KMS-11 (cell line): ENCODE results near the gene RSPO1.

ENCODE experiments used
- H2AFZ ChIP-seq: fragments of 200-600 bp; sonication (generic); 2 replicates; pipeline ENCODE4 v1.6.1; 2016; ENCODE audit warnings: antibody characterized with exemption, mixed run types, low read depth
- H3K27ac ChIP-seq: fragments of 200-600 bp; sonication (generic); 2 replicates; pipeline ENCODE4 v1.6.1; 2016; ENCODE audit warnings: mild to moderate bottlenecking, mixed run types
- H3K27me3 ChIP-seq: fragments of 200-600 bp; sonication (generic); 2 replicates; pipeline ENCODE4 v1.6.1; 2017; ENCODE audit warnings: mild to moderate bottlenecking, low read depth, mixed run types, moderate library complexity; ENCODE audit not compliant: insufficient read depth
- H3K36me3 ChIP-seq: fragments of 200-600 bp; sonication (generic); 2 replicates; pipeline ENCODE4 v1.6.1; 2017; ENCODE audit warnings: mild to moderate bottlenecking, mixed run types; ENCODE audit not compliant: insufficient read depth
- H3K4me1 ChIP-seq: fragments of 200-600 bp; sonication (generic); 2 replicates; pipeline ENCODE4 v1.6.1; 2016; ENCODE audit warnings: mild to moderate bottlenecking, low read depth, mixed run types; ENCODE audit not compliant: poor library complexity, severe bottlenecking
- H3K4me2 ChIP-seq: fragments of 200-600 bp; sonication (generic); 2 replicates; pipeline ENCODE4 v1.7.0; 2016; ENCODE audit warnings: mild to moderate bottlenecking, mixed run types
- H3K4me3 ChIP-seq: fragments of 200-600 bp; sonication (generic); IDR thresholded peaks from 2 replicates; pipeline ENCODE4 v1.6.1; 2017; ENCODE audit warnings: low read depth, low read length, mixed read lengths; ENCODE audit not compliant: insufficient read depth
- H3K79me2 ChIP-seq: fragments of 200-600 bp; sonication (generic); 2 replicates; pipeline ENCODE4 v1.6.1; 2016; ENCODE audit warnings: low read depth, mixed run types; ENCODE audit not compliant: insufficient read depth
- H3K9ac ChIP-seq: fragments of 200-600 bp; sonication (generic); 2 replicates; pipeline ENCODE4 v1.6.1; 2016; ENCODE audit warnings: mild to moderate bottlenecking, mixed run types
- H4K20me1 ChIP-seq: fragments of 200-600 bp; sonication (generic); 2 replicates; pipeline ENCODE4 v1.6.1; 2016; ENCODE audit warnings: mild to moderate bottlenecking, mixed run types; ENCODE audit not compliant: insufficient read depth
- TF ChIP-seq, protein P1 (sequence below): fragments of 200-600 bp; sonication (generic); conservative IDR thresholded peaks from 2 replicates; pipeline ENCODE4 v1.6.1; 2017; ENCODE audit warnings: low read depth, mild to moderate bottlenecking, antibody characterized with exemption, low read length, moderate library complexity, mixed read lengths

Gene RSPO1

DNA sequence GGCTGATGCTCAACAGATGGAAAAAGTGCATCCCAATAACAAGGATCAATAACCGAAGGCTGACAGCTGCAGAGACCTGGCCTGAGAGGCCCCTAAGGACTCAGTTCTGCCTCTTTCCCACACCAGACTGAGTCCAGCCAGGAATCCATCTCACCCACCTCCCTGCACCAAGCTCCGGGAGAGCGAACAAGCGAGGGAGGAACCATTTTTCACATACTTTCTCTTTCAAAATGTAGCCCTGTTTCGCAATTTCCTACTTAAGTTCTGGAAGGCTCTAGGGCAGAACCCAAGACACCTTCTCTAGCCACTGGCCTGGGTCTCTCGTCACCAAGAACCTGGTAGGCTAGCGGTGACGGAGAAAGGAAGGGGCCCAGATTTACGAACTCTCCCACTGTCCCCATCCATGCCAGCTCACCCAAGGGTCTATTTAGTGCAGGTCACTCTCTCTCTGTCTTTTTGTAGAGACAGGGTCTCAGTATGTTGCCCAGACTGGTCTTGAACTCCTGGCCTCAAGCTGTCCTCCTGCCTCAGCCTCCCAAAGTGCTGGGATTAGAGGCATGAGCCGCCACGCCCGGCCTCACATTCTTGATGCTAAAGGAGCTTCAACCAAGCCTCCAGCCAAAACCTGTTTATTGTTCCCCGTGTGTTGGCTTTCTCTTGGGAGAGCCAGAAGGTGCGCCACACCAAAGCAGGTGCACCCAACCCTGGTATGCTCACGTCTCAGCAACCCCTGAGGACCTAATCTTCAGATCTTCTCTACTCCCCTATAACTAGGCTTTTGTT lies 28.0 kb downstream of the RSPO1 start:
- H3K4me3 ChIP-seq: no peak overlapping the region
- TF ChIP-seq, protein P1, sequence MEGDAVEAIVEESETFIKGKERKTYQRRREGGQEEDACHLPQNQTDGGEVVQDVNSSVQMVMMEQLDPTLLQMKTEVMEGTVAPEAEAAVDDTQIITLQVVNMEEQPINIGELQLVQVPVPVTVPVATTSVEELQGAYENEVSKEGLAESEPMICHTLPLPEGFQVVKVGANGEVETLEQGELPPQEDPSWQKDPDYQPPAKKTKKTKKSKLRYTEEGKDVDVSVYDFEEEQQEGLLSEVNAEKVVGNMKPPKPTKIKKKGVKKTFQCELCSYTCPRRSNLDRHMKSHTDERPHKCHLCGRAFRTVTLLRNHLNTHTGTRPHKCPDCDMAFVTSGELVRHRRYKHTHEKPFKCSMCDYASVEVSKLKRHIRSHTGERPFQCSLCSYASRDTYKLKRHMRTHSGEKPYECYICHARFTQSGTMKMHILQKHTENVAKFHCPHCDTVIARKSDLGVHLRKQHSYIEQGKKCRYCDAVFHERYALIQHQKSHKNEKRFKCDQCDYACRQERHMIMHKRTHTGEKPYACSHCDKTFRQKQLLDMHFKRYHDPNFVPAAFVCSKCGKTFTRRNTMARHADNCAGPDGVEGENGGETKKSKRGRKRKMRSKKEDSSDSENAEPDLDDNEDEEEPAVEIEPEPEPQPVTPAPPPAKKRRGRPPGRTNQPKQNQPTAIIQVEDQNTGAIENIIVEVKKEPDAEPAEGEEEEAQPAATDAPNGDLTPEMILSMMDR: no peak

GRCh38 chr1:37605806-37606474 lies 28.8 kb downstream of the RSPO1 start:
- H3K4me1 ChIP-seq: no peaks in the 10 kb centered on the region
- H3K36me3 ChIP-seq: no peaks in the 10 kb centered on the region
- no peak overlapping the region for H2AFZ ChIP-seq
- H3K9ac ChIP-seq: no peak overlapping the region
- no peak overlapping the region for H3K27ac ChIP-seq
- H4K20me1 ChIP-seq: no peaks in the 10 kb centered on the region
- TF ChIP-seq, protein P1: no peak
- no peak overlapping the region for H3K4me3 ChIP-seq
- peaks cover 8% of the 10 kb centered on the region; the same call in 1 of the 2 replicates for H3K27me3 ChIP-seq
- no peaks in the 10 kb centered on the region for H3K79me2 ChIP-seq
- no peak overlapping the region for H3K4me2 ChIP-seq

More for the DNA sequence above, 28.0 kb downstream of the RSPO1 start:
- Histone ChIP-seq H3K9ac (no peak overlapping the region), H3K4me2 (no peak overlapping the region), H3K4me1 (no peaks in the 10 kb centered on the region), H3K79me2 (no peaks in the 10 kb centered on the region), H3K36me3 (no peaks in the 10 kb centered on the region), H4K20me1 (no peaks in the 10 kb centered on the region), H3K27ac (no peak overlapping the region), H2AFZ (no peak overlapping the region), H3K27me3 (peaks cover 8% of the 10 kb centered on the region; the same call in 1 of the 2 replicates)

GRCh38 chr1:37605061-37605650 lies 29.5 kb downstream of the RSPO1 start:
- H3K4me3 ChIP-seq: no peak overlapping the region
- no peak overlapping the region for H3K4me2 ChIP-seq
- H3K36me3 ChIP-seq: no peaks in the 10 kb centered on the region
- no peaks in the 10 kb centered on the region for H3K4me1 ChIP-seq
- H3K27me3 ChIP-seq: peaks cover 8% of the 10 kb centered on the region; the same call in 1 of the 2 replicates
- no peak overlapping the region for H2AFZ ChIP-seq
- no peaks in the 10 kb centered on the region for H3K79me2 ChIP-seq
- no peak overlapping the region for H3K9ac ChIP-seq
- H4K20me1 ChIP-seq: no peaks in the 10 kb centered on the region
- H3K27ac ChIP-seq: no peak overlapping the region
- TF ChIP-seq, protein P1: no peak

GRCh38 chr1:37602750-37603694 lies 31.7 kb downstream of the RSPO1 start:
- no peaks in the 10 kb centered on the region for H4K20me1 ChIP-seq
- peaks cover 8% of the 10 kb centered on the region; the same call in 1 of the 2 replicates for H3K27me3 ChIP-seq
- H3K4me2 ChIP-seq: peak overlapping the region; percentile 5; the same call in 1 of the 2 replicates
- no peak overlapping the region for H2AFZ ChIP-seq
- no peak overlapping the region for H3K4me3 ChIP-seq
- H3K4me1 ChIP-seq: no peaks in the 10 kb centered on the region
- no peaks in the 10 kb centered on the region for H3K36me3 ChIP-seq
- no peak overlapping the region for H3K27ac ChIP-seq
- H3K79me2 ChIP-seq: no peaks in the 10 kb centered on the region
- TF ChIP-seq, protein P1: peak; percentile 86
- no peak overlapping the region for H3K9ac ChIP-seq
